IMR-90 (cell line): ENCODE data around the gene CARF. TPM values are rescaled to one million over a fixed set of nuclear protein-coding genes. Genes with fewer than 3 reads are reported as not detected.
"Not testable (repeated sequence)": the region's sequence is repeated elsewhere in the genome, so short reads cannot be mapped to it uniquely, and the experiment has no call there.

ENCODE experiments used
- ATAC-seq: fragments of 200-7000 bp; cut with Tn5 transposase; 2 replicates; pipeline ENCODE4 v1.9.1; 2020; ENCODE audit warnings: low read depth, mild to moderate bottlenecking, moderate library complexity
- BruUV-seq: library from RNA; stranded (reverse); fragments of 400-500 nt; replicated peaks from 2 replicates; lab custom pipeline; 2021; lab: Mats Ljungman, UMichigan
- CTCF ChIA-PET: fragments of 300-600 bp; formaldehyde crosslinking; extraction: SDS; loops from one replicate; lab custom pipeline; 2021; ENCODE audit warnings: antibody characterized with exemption; lab: Yijun Ruan, JAX
- POLR2A ChIA-PET: fragments of 300-600 bp; sonication (Branson Sonifier 250); formaldehyde crosslinking; loops from one replicate; lab custom pipeline; 2022; ENCODE audit warnings: antibody characterized with exemption; ENCODE audit not compliant: unreplicated experiment; lab: Charles Lee
- DNase-seq: peaks from one replicate; pipeline ENCODE4 v3.0.0; 2013
- H2AFZ ChIP-seq: replicated peaks from 2 replicates; pipeline ENCODE3; 2013; ENCODE audit warnings: low read length, mild to moderate bottlenecking; ENCODE audit not compliant: poor library complexity
- H2AK5ac ChIP-seq: 2 replicates; pipeline ENCODE4 v1.6.1; 2013; ENCODE audit warnings: low read depth, low read length, inconsistent platforms
- H2AK9ac ChIP-seq: replicated peaks from 2 replicates; pipeline ENCODE3; 2013; ENCODE audit warnings: mild to moderate bottlenecking, low read depth, low read length, moderate library complexity; ENCODE audit not compliant: poor library complexity
- H2BK120ac ChIP-seq: 2 replicates; pipeline ENCODE4 v1.6.1; 2013; ENCODE audit warnings: low read depth, low read length, inconsistent platforms
- H2BK15ac ChIP-seq: 3 replicates; pipeline ENCODE4 v1.6.1; 2013; ENCODE audit warnings: low read depth, low read length, inconsistent platforms
- H2BK20ac ChIP-seq: 2 replicates; pipeline ENCODE4 v1.6.1; 2013; ENCODE audit warnings: low read depth, mild to moderate bottlenecking, inconsistent platforms, low read length, moderate library complexity
- H2BK5ac ChIP-seq: 2 replicates; pipeline ENCODE4 v1.6.1; 2013; ENCODE audit warnings: mild to moderate bottlenecking, low read depth, low read length, inconsistent platforms; ENCODE audit not compliant: poor library complexity, severe bottlenecking
- H3K14ac ChIP-seq: replicated peaks from 2 replicates; pipeline ENCODE4 v1.6.1; 2013; ENCODE audit warnings: low read depth, low read length, inconsistent platforms
- H3K18ac ChIP-seq: 2 replicates; pipeline ENCODE4 v1.6.1; 2013; ENCODE audit warnings: low read depth, low read length, control low read depth
- H3K23ac ChIP-seq: 2 replicates; pipeline ENCODE4 v1.6.1; 2013; ENCODE audit warnings: low read depth, low read length, inconsistent platforms
- H3K27ac ChIP-seq: 2 replicates; pipeline ENCODE4 v1.5.1; 2013; ENCODE audit warnings: mild to moderate bottlenecking, control low read depth, low read length; ENCODE audit not compliant: insufficient read depth
- H3K27me3 ChIP-seq: 2 replicates; pipeline ENCODE4 v1.6.1; 2013; ENCODE audit warnings: low read length; ENCODE audit not compliant: control insufficient read depth, insufficient read depth
- H3K36me3 ChIP-seq: 2 replicates; pipeline ENCODE4 v1.6.1; 2013; ENCODE audit warnings: low read length, mixed read lengths; ENCODE audit not compliant: control insufficient read depth, insufficient read depth
- H3K4ac ChIP-seq: 2 replicates; pipeline ENCODE4 v1.6.1; 2013; ENCODE audit warnings: low read depth, low read length, inconsistent platforms
- H3K4me1 ChIP-seq: 2 replicates; pipeline ENCODE4 v1.6.1; 2013; ENCODE audit warnings: low read length, mixed read lengths; ENCODE audit not compliant: control insufficient read depth, insufficient read depth
- H3K4me2 ChIP-seq: 2 replicates; pipeline ENCODE4 v1.6.1; 2013; ENCODE audit warnings: low read depth, mild to moderate bottlenecking, control low read depth, low read length, moderate library complexity
- H3K4me3 ChIP-seq: 2 replicates; pipeline ENCODE4 v1.5.1; 2013; ENCODE audit warnings: low read depth, mild to moderate bottlenecking, control low read depth, low read length, moderate library complexity; ENCODE audit not compliant: insufficient read depth
- H3K56ac ChIP-seq: 2 replicates; pipeline ENCODE4 v1.6.1; 2013; ENCODE audit warnings: low read length, inconsistent platforms; ENCODE audit not compliant: insufficient read depth; ENCODE audit errors: extremely low read depth
- H3K79me1 ChIP-seq, 2 experiments: 2 replicates each; pipeline ENCODE4 v1.6.1; 2013; ENCODE audit warnings: low read length in 2 of 2, inconsistent platforms in 1 of 2, low read depth in 1 of 2
- H3K9ac ChIP-seq: 2 replicates; pipeline ENCODE4 v1.6.1; 2013; ENCODE audit warnings: low read depth, low read length, control low read depth
- H3K9me1 ChIP-seq: 2 replicates; pipeline ENCODE4 v1.6.1; 2013; ENCODE audit warnings: low read length, inconsistent platforms; ENCODE audit not compliant: insufficient read depth
- H3K9me3 ChIP-seq: 2 replicates; pipeline ENCODE4 v1.6.1; 2013; ENCODE audit warnings: low read length; ENCODE audit not compliant: control insufficient read depth, insufficient read depth
- H4K20me1 ChIP-seq: 2 replicates; pipeline ENCODE4 v1.6.1; 2013; ENCODE audit warnings: low read length, inconsistent platforms; ENCODE audit not compliant: insufficient read depth
- H4K5ac ChIP-seq: 2 replicates; pipeline ENCODE4 v1.6.1; 2013; ENCODE audit warnings: mild to moderate bottlenecking, low read depth, low read length, control low read depth
- H4K8ac ChIP-seq, 2 experiments: 2 replicates each; pipeline ENCODE4 v1.6.1; 2013; ENCODE audit warnings: low read depth in 2 of 2, low read length in 2 of 2, control low read depth in 1 of 2, inconsistent platforms in 1 of 2
- H4K91ac ChIP-seq: 2 replicates; pipeline ENCODE4 v1.6.1; 2013; ENCODE audit warnings: low read depth, low read length, inconsistent platforms; ENCODE audit not compliant: insufficient read depth
- CEBPB ChIP-seq: IDR thresholded peaks from 2 replicates; pipeline ENCODE4 v1.6.1; 2012; ENCODE audit warnings: low read depth, low read length, improper control_type of control experiment
- WGBS, 2 experiments: methylation state at CpG; one replicate each; pipeline versions ENCODE4 v1.1.5 to v1.1.7; 2013; ENCODE audit warnings: missing lambda C conversion rate in 2 of 2; ENCODE audit not compliant: insufficient read length in 1 of 2; ENCODE audit errors: extremely low coverage in 2 of 2; 5-methylcytosine and 5-hydroxymethylcytosine counted together
- dilution Hi-C: fragments of 300-500 bp; cut with HindIII; formaldehyde crosslinking; loops from one replicate; pipeline ENCODE4 v1.14.3; 2018; ENCODE audit warnings: low sequenced_read_pairs; ENCODE audit not compliant: unreplicated experiment
- in situ Hi-C: fragments of 300-500 bp; cut with MboI; formaldehyde crosslinking; loops from 3 replicates; pipeline ENCODE4 v1.14.3; 2019; ENCODE audit warnings: low sequenced_read_pairs, inconsistent platforms, mixed read lengths
- intact Hi-C: fragments of 100-400 bp; cut with micrococcal nuclease; formaldehyde crosslinking; loops from 2 replicates; pipeline ENCODE4 v1.10.0; 2022
- polyA plus RNA-seq, 3 experiments: library from polyadenylated mRNA; depleted of rRNA; stranded (reverse); fragments of >200 nt; gene quantifications; 2 replicates each; pipeline ENCODE4 v1.2.3, GENCODE V29; 2012; ENCODE audit warnings: low replicate concordance in 1 of 3
- total RNA-seq: library from RNA; depleted of rRNA; stranded (reverse); fragments of >200 nt; gene quantifications from 2 replicates; pipeline ENCODE4 v1.2.3, GENCODE V29; 2012

CARF gene
- total and polyA plus RNA-seq, 2 of the 4 experiments (the other 2 are of a cell fraction), result 2.4 to 5.6 TPM

GRCh38 chr2:202997113-202997512 lies 85.0 kb downstream of the CARF start:
- H3K4me2 ChIP-seq, H3K9me3 ChIP-seq, H3K4me3 ChIP-seq, H3K23ac ChIP-seq, POLR2A ChIA-PET, H3K4me1 ChIP-seq, dilution Hi-C loops, H3K18ac ChIP-seq, H3K27me3 ChIP-seq, H3K4ac ChIP-seq, H3K14ac ChIP-seq, H2BK5ac ChIP-seq, H4K8ac ChIP-seq, in situ Hi-C loops, H2BK120ac ChIP-seq, H4K20me1 ChIP-seq, H3K79me1 ChIP-seq, BruUV-seq, H2AK9ac ChIP-seq, H3K36me3 ChIP-seq, H3K9ac ChIP-seq, H4K91ac ChIP-seq, CTCF ChIA-PET, H2BK20ac ChIP-seq, intact Hi-C loops, H2BK15ac ChIP-seq, H2AFZ ChIP-seq, H3K56ac ChIP-seq, H4K5ac ChIP-seq, H3K27ac ChIP-seq, H2AK5ac ChIP-seq, H3K9me1 ChIP-seq: not testable (repeated sequence)
- ATAC-seq (peak; percentile 68), DNase-seq (peak; percentile 66)
- no CpG with 5 or more reads among the region's 3 CpGs for WGBS, 2 experiments
- TF ChIP-seq CEBPB, result peak; percentile 88
